Activated CD8-positive, alpha-beta memory T cell treated with anti-CD3 and anti-CD28 coated beads, Interleukin-2, amount 50 U/mL, for 1 hour (primary cell): Measurements from ENCODE around the gene CCDC57.

Experiments used
- DNase-seq: peaks from one replicate; pipeline ENCODE4 v3.0.0-alpha.2; 2020; ENCODE audit errors: extremely low read depth

Gene CCDC57

DNA sequence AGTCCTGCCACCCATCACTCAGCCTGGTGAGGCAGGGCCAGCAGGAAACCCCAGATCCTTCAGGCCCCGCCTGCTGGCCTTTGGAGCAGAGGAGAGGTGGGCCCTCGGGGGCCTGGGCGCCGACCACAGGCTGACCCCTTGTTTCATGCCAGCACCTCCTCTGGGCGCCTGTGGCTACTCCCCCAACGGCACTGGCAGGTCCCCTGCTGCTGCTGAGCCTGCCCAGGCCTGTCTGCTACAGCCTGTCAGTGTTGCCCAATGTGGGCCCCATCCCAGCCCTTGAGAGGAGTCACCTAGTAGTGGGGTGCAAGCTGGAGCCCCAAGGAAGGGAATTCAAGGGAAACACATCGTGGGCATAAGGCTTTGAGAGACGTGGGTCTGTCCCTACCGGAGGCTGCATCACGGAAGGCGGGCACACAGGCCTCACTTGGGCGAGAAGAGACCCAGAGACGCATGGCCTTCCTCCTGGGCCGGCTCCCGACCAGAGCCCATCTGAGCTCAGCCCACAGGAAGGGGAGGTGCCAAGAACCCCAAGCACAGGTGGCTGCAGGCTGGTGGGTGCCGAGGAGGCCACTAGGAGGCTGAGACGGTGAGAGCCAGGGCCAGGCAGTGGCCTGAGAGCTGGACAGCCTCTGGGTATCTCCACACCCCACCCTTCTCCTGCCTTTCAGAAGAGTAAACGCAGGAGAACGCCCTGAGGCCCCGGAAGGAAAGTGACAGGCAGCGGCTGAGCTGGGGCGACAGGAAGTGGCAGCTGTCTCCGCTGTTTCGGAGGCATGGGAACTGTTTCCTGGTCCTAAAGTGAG, 106.6 kb downstream of the CCDC57 start:
- DNase-seq, result no peak

DNA sequence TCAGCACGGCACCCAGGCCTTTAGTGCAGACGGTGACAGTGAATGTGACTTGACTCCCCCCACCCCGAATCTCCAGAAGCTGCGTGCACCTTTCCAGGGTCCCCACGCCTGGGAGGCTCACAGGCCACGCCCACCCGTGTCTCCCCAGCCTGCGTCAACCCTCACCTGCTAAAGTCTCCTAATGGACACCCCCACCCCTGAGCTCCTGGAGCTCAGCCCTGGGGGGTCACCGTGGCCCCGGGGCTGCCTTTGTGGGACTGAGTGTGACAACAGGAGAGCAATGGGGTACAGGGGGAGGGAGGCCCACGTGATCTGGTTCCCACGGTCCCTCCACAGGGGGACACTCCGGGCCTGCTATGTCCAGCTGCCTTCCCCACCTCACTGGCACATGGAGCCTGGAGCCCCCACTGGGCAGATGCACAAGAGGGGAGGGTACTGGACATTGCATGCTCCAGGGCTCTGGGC, 107.2 kb downstream of the CCDC57 start:
- no peak for DNase-seq

DNA sequence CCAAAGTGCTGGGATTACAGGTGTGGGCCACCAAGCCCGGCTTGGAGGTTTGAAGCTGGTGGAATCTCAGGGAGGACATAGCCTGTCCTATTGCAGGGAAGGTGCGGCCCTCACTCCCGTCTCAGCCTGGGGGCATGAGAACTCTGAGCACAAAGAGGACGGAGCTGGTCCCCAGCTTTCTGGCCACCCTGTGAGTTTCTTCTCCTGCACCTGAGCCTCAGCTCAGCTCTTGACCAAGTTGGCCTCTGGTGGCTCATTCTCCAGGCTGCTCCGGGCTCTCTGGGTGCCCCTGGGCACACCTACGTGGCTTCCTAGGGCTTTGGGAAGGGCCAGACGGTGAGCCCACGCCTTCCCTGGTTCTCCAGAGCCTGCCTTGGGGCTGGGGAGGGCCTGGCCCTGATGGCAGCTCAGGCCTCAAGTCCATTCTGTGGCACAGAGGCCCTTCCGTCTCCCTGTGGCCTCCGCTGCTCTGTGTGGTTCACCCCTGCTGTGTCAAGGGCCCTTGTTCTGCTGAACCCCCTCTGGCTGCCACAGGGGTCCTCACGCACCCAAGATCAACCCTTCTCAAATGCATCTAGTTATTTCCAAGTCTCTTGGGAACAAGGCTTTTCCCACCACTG, 107.7 kb downstream of the CCDC57 start:
- no peak for DNase-seq

DNA sequence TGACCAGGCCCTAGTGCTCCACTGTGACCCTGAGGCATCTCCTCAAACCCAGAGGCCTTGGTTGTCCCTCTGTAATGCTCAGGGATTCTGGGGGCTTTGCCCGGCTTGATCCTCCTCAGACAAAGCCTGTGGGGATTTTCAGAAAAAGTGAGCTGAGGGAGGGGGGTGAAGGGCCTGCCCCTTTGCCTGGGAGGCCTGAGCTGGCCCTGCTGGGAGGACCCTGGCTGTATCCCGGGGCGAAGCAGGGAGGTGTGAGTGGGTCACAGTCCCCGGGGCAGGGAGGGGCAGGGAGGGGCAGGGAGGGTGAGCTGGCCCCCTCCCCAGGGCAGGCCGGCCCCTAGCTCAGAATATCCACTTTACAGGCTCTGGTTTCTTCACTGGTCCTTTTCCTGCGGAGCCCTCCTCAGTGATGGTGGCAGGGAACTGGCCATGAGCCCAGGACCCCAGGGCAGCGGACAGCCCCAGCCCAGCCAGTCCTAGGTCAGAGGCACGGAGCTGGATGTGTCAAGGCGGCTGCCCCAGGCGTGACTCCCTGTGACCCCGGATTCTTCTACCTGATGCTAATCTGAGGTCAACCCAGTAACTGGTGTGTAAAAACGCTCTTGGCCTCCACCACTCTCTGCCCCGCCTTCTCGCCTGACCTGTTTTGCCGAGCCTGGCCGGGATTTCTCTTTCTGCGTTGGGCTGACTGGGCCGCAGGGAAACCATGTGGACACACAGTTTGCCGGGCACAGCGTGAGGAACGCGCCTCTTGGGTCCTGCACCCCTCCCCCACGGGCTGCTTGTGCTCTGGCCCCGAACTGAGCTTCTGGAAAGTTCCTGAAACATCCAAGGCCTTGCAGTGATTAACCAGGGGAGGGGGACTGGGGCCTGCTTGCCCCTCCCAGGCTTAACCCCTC, 108.8 kb downstream of the CCDC57 start:
- no peak for DNase-seq

DNA sequence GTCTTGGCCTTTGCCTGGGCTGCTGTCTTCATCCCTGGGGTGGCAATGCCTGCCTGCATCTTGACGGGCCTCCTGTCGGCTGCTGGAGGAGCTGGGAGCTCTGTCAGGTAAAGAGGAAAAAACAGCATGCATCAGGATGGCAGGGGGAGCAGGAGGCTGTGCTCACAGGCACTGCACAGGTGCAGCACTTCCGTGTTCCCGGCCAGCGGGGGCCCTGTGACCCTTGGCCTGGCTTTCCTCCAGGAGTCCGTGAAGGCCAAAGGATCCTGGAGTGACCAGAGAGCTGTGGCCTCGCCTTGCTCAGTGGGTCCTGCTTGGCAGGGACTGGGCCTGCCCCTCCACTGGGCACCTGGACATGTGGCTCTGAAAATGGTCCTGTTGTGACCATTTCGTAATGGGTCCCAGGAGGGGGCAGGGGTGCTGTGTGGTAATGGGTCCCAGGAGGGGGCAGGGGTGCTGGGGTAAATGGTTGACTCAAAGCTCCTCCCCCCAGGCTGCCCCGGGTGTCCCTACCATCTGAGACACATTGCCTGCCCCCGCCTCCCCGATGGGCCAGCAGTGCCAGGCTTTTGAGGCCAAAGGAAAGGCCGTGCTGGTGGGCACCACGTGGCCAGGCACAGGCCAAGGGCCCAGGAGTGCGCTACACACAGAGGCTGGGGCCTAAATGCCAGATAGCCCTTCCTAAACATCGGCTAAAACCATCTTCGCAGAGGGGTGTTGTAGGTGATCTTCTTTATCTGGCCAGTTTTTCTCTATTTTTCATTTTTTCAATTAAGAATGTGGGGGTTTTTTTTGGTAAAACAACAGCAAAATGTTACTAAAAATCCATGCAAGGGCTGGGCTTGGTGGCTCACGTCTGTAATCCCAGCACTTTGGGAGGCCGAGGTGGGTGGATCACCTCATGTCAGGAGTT, 110.6 kb downstream of the CCDC57 start:
- DNase-seq, result no peak

DNA sequence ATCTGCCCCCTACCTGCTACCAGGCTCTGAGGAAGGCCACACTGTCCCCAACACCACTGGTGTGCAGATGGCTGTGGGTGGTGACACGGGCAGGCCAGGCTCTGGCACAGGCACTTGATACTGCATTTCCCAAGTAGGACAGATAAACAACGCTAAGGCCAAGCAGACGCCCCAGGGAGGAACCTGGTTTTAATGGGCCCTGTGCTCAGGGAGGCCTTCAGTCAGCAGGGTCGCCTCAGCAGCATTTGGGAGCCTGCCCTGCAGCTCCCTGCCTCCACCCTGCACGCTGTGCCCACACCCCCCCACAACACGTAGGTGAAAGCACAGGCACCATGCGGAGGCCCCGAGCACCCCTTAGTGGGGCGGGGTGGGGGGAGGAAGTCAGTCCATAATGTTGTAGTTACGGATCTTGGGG, 111.3 kb downstream of the CCDC57 start:
- DNase-seq, result no peak

DNA sequence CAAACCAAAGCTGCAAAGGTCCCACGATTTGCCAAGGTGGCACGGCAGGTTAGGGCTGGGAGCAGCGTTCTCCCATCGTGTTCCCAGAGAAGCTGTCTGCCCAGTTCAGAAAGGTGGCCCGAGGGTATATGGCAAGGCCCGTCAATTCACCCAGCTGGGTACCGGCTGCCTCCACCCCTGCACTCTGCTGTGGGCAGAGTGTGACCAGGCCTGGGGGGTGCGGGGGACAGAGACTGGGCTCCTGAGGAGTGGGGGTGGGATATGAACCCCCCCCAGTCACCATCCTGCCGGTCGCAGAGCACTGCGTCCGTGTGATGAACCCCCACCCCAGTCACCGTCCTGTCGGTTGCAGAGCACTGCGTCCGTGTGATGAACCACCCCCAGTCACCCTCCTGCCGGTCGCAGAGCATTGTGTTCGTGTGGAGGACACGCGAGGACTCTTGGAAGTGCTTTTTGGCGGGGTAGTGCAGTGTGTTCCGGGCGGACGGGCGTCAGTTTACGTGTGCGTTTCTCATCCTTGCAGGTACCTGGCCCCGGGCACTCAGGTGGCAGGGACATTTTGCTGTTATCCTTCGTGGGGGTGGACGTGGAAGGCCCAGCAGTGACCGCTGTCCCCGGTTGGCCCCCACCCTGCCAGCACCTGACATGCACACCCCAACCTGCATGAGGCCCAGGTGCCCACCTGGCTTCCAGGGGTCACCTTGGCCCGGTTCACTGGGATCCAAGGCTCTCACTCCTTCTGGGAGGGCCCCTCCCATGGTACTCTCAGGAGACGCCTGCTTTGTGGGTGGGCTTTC, 111.9 kb downstream of the CCDC57 start:
- DNase-seq, result no peak

DNA sequence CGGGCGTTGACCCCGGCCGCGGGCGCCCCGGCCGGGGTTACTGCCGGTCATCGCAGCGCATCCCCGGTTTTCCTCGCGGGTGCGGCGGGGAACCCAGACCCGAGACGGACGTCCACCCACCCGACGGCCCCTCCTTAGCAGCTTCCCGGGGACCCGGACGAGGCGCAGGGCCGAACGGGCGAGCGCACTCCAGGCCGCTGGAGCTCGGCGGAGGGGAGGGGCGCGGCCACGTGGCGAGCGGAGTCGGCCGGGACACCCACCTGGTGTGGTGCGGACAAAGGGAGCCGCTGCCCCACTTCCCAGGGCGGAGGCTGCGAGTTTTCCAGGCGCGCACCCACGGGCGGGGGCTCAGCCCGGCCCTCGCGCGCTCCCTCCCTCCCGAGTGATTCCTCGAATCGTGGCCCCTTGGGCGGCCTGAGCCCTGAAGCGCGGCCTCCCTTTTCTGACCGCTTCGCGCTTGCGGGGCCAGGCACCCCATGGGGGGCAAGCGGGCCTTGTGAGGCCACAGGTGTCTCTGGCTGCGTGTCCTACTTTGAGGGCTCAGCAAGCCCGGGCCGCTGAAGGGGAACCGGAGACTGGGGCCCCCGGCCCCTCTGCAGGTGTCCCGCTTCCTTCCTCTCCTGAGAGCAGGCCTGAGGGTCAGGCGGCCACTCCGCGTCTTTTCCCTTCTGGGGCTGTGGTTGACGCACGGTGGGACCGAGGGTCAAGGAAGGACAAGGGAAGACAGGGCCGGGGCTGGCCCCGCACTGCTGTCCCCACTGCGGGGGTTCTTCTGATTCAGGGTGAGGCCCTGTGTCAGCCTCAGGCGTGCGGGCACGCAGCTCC, 113.5 kb downstream of the CCDC57 start:
- DNase-seq, result no peak

DNA sequence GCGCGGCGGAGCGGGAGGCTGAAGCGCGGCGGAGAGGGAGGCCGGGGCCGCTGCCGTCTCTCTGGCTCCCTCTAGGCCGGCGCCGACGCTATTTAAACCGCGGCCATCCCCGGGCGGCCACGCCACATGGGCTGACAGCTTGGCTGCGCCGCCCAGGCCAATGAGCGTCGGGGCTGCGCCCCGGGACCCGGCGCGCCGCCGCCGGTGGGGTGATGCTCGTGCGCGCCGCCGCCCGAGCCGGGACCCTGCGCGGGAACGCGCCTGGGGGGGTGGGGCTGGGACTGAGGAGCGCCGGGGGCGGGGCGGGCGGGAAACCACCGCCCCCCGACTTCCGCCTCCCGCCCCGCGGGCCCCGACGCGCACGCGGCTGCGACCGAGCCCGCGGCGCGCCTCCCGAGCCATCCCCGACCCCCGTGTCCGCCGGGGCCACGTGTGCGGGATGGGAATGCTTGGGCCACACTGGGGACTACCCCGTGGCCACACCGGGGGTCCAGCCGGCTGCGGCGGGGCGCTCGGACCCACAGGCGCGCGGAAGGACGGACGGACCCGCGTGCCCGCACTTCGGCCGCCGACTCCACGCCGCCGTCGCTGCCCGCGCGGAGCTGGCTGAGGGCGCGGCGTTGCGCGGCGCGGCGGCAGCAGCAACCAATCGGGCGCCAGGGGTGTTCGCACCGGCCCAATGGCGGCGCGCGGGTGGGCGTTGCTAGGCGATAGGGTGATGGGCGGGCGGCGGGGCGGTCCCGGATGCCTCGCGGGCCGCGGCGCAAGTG, 114.3 kb downstream of the CCDC57 start, which contains the start of gene FASN:
Gene FASN (minus strand): TSS at position 68 of the 770 bp plus-strand sequence. CDS start 1,791 bp downstream, outside the sequence.
- DNase-seq, result peak; percentile 74

DNA sequence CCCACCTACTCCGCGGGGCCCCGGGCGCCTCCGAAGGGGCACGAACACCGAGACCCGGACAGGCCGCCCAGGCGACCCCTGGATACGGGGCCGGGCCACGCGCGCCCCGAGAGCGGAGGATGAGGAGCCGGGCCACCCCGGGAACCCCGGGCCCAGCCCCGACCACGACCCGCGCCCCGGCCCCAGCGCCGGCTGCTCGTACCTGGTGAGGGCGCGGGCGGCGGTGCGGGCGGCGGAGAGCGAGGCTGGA, 114.8 kb downstream of the CCDC57 start:
- no peak for DNase-seq

DNA sequence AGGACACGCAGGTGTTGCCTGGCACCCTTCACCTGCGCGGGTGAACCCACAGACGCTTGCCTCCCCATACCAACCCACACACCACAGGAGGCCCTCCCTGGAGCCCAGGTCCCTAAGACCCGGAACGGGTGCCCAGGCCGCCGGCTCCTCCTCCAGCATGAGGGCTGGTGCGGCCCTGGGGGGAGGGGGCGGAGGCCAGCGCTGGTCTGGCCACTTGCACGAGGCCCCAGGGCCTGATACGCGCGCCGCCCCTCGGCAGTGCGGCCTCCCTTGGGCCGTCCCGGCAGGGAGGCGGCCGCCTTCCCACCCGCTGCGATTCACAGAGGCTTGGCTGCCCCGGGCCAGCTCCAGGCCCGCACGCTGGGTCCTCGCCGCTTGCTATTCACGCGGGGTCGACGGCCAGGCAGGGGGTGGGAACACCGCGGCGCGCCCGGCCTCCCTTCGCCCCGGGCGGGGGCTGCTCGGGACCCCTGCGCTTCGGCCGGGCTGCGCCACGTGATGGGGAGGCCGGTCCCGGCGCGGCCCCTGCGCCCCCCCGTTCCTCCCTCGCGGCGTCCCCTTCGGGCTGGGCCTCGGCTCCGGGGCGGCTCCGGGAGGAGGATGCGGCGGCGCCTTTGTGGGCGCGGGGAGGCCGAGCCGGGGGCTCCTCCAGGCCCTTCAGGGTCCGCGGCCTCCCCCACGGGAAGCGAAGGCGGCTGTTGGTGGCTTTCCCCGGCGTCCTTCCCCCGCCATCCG, 115.3 kb downstream of the CCDC57 start:
- DNase-seq, result no peak

DNA sequence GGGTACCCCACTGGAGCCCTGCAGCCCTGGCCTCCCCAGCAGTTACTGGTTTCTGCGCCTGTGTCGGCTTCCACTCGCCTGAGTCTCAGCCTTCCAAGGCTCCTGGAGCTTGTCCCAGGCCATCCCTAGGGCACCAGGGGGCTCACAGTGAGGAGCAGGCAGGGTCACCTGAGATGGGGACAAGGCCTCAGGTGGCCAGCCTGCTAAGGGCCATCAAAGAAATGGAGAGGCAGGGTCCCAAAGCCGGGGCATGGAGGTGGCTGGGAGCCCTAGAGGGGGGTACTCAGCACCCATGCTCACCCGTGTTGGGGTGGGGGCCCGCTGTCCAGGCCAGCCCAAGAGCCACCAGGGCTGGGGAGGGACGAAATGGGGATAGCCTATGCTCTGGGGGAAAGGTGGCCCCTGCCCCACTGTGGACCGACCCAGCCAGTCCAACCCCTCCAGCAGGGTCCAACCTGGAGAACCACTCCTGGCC, 115.9 kb downstream of the CCDC57 start:
- no peak for DNase-seq

DNA sequence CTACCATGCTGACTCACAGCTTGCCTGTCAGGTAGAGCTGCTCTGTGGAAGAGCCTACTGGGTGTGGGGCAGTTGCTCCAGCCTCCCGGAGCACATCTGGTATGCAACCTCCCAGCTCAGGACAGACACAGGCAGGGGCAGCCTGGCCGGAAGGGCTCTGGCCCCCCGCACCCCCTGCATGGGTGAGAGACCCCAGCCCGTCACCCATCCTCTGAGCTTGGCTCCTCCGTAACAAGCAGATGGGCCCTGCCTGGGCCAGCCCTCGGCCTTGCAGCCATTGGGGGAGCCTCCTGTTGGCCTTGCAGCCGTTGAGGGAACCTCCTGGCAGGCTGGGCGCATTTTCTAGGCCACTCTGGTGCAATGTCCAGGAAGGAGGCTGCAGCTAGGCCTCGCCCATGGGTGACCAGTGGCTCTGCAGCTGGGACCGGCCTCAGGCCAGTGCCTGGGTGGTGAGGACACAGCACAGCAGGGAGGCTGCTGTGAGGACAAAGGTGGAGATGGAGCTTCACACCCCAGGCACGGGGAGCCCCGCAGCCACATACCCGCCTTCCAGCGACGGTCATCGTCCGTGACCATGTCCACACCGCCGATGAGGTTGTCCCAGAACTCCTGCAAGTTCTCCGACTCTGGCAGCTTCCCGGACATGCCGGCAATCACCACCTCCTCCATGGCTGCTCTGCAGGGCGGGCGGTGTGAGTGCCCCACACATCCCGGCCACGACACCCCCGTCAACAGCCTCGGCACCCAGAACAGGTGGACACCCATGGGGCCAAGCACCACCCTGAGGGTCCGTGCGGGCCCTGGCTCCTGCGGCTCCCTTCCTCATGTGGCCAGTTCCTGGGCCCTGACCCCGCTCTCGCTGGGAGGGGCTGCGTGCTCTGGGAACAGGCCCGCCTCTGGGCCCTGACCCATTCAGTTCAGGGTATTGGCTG, 116.6 kb downstream of the CCDC57 start:
- DNase-seq, result no peak

DNA sequence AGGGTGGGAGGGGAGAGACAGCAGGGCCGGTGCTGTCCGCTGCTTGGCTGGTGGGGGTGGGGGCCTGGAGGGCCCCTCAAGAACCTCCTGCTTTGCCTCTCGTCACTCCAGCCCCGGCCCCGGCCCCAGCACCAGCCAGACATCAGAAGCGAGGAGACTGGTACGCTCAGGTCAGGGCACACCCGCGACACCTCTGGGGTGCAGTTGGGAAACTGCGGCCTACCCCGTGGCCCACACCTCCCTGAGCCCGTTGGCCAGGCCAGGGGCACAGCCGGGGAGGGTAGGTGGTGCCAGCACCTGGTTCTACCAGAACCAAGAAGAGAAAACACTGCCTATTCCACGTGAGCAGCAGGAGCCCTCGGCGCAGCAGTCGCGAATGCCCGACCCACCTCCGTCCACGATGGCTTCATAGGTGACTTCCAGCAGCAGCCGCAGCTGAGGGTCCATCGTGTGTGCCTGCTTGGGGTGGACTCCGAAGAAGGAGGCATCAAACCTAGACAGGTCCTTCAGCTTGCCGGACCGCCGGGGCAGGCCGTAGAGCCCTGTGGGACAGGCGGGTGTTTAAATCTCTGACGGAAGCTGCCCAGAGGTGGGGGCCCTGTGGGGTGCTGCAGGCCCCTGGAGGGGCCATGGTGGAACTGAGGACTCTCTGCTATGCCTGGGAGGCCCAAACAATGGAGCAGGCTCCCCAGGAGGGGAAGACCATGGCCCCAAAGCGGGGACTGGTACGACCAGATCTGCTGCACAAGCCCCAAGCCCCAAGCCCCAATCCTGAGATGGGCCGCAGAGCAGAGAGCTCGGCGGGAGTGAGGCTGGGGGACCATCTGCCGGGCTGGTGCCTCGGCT, 117.5 kb downstream of the CCDC57 start:
- no peak for DNase-seq

DNA sequence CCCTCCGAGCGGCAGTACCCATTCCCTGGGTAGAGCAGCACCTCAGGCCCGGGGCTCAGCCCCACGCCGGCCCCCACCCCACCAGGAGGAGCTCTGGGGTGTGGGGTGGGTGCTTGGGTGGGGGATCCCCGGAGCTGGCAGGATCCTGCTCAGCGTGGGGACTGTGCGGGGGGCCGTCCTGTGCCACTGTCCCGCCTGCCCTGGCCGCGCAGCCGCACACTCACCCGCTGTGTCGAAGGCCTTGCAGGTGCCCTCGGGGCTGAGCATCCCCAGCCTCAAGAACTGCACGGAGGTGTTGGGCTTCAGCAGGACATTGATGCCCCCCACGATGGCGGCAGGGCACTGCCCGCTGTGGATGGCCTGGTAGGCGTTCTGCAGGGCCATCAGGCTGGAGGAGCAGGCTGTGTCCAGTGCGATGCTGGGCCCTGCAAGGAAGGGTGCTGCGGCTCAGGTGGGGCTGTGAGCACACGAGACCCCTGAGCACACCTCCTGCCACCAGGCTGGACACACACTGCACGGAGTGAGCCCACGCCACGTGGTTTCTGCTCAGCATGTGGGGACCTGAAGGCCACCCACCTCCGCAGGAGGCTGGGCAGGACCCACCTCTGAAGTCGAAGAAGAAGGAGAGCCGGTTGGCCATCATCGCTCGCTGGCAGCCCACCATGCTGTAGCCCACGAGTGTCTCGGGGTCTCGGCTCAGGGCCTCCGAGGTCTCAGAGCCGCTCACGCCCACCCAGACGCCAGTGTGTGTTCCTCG, 119.5 kb downstream of the CCDC57 start:
- DNase-seq, result no peak
